ENCODE data around the gene FOXRED1.

Gene FOXRED1

DNA sequence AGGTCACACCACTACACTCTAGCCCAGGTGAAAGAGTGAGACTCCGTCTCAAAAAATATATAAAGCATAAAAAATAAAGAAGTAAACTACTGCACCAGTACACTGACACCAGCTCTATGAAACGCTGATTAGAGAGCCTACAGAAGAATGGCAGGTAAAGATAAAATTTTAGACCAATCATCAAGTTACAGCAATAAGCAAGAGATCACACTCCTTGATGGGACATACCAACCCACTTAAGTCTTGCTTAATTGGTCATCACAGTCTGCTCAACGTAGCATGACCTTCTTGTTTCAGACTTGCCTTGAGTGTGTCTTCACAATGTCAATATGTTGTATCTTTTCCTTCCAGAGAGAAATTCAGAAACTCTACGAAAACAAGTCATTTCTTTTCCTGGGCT lies 12.7 kb upstream of the FOXRED1 start:
- TF ChIP-seq, protein P1, sequence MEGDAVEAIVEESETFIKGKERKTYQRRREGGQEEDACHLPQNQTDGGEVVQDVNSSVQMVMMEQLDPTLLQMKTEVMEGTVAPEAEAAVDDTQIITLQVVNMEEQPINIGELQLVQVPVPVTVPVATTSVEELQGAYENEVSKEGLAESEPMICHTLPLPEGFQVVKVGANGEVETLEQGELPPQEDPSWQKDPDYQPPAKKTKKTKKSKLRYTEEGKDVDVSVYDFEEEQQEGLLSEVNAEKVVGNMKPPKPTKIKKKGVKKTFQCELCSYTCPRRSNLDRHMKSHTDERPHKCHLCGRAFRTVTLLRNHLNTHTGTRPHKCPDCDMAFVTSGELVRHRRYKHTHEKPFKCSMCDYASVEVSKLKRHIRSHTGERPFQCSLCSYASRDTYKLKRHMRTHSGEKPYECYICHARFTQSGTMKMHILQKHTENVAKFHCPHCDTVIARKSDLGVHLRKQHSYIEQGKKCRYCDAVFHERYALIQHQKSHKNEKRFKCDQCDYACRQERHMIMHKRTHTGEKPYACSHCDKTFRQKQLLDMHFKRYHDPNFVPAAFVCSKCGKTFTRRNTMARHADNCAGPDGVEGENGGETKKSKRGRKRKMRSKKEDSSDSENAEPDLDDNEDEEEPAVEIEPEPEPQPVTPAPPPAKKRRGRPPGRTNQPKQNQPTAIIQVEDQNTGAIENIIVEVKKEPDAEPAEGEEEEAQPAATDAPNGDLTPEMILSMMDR (IDR thresholded peaks at IDR 0.05; ENCODE audit: low read depth, low read length, missing control alignments), result no peak
- no peak for DNase-seq (ENCODE audit: low read depth)
- H3K4me3 ChIP-seq (ENCODE audit: low read depth, low read length), result no peak overlapping the region

DNA sequence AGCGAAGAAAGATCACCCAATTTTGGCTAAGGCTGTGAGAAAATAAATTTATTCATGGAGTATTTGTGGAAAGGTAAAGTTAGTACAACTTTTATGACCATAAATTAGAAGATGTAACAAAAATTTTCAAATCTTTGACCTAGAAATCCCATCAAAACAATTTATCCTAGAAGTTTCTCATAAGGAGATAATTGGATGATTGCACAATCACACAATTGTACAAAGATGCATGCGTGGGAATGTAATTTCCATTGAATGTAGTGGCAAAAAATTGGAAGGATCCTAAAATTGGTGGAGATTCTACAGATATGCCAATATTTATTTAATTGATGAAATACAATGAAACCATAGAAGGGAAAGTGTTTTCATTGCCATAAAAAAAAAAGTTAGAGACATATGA lies 11.8 kb upstream of the FOXRED1 start:
- no peak overlapping the region for H3K4me3 ChIP-seq (ENCODE audit: low read depth, low read length)
- no peak for DNase-seq (ENCODE audit: low read depth)
- TF ChIP-seq, protein P1 (IDR thresholded peaks at IDR 0.05; ENCODE audit: low read depth, low read length, missing control alignments), result no peak

DNA sequence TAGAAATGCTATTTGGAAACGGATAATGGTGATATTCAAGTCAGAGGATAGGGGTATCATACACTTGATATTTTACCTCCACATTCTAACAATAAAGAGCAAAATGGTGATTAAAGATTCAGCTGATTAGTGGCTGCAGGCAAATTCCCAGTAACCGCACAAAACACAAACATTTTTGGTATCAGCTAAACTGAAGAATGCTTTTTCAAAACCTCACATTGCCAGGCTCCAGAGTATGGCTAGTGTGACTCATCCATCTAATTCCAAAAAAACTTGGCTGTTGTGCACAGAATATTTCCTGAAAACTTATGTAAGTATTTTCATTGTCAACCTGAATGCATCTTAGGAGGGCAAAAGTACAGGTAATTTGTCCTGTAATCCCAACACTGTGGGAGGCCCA lies 11.2 kb upstream of the FOXRED1 start:
- DNase-seq (ENCODE audit: low read depth), result no peak
- H3K4me3 ChIP-seq (ENCODE audit: low read depth, low read length), result no peak overlapping the region
- TF ChIP-seq, protein P1 (IDR thresholded peaks at IDR 0.05; ENCODE audit: low read depth, low read length, missing control alignments), result no peak

DNA sequence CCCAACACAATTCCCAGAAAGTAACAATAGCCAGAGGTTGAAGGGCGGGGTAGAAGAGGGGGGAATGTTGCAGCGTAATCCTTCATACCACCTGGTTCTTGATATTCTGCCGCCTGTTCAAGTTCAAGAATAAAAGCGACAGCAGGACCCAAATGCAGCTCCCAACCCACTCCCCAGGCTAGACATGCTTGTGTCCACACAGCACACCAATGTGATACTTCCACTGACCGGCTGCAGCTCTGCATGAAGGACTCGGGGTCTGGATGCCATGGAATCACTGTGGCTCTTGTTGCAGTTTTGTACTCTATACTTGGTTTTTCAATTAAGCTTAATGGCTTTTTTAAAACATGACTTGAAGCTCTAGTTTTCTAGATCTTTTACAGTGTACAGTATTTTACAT lies 6.7 kb upstream of the FOXRED1 start:
- TF ChIP-seq, protein P1 (IDR thresholded peaks at IDR 0.05; ENCODE audit: low read depth, low read length, missing control alignments), result no peak
- DNase-seq (ENCODE audit: low read depth), result no peak

DNA sequence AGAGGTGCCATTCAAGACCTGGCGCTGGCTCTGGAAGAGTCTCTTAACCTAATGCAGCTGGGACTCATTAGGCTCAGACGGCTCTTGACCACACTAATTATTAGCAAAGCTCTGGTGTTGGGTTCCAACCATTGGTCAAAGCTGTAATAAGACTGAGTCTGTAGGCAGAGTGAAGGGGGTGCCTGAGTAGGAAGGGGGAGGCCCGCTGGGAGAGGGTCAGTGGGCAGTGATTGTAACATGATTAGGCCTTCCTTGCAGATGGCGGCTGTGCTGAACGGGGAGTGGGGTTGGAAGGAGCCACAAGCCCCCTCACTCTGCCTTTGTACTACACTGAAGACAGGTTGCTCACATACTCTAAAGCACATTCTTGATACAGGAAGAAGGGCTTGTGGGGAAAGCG lies 5.5 kb upstream of the FOXRED1 start:
- DNase-seq (ENCODE audit: low read depth), result no peak
- no peak overlapping the region for H3K4me3 ChIP-seq (ENCODE audit: low read depth, low read length)
- TF ChIP-seq, protein P1 (IDR thresholded peaks at IDR 0.05; ENCODE audit: low read depth, low read length, missing control alignments), result no peak

More for the DNA sequence above, 6.7 kb upstream of the FOXRED1 start:
- no peak overlapping the region for H3K4me3 ChIP-seq (ENCODE audit: low read depth, low read length)

DNA sequence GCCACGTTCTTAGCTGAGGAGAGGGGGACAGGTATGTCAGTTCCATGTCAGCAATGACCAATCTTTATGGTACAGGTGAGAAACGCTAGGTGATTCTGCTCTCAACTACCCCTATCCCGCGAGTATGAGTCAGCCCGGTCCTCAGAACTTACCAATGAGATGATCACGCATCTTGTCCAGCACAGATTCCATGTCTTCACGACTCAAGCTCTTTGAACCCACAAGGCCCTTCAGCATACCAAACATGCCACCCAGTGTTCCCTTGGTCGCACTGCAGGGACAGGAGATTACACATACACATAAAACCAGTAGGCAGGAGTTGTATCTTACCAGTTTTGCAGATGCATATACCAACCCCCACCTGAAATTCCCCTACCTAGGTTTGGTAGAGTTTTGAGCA lies 3.1 kb upstream of the FOXRED1 start:
- TF ChIP-seq, protein P1 (IDR thresholded peaks at IDR 0.05; ENCODE audit: low read depth, low read length, missing control alignments), result no peak
- DNase-seq (ENCODE audit: low read depth), result no peak
- no peak overlapping the region for H3K4me3 ChIP-seq (ENCODE audit: low read depth, low read length)

DNA sequence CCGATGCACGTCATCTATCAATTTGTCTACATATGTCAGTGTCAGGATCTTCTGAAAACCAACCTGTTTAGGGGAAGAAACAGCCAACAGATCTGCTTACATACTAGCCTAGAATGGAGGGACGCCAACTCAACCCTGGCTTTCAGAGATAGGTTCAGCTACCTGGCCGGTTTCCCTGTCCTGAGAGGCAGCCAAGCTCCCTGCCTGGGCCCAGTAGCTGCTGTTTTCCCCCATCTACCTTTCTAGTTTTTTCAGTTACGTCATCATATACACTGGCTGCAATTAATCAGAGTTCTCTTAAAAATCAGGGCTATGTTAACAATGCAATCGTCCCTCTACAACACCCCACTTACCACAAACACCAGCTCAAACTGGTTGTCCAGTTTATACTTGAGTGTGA lies 1.3 kb upstream of the FOXRED1 start:
- TF ChIP-seq, protein P1 (IDR thresholded peaks at IDR 0.05; ENCODE audit: low read depth, low read length, missing control alignments), result no peak

More for the DNA sequence above, 1.3 kb upstream of the FOXRED1 start:
- peak overlapping the region; percentile 99 for H3K4me3 ChIP-seq (ENCODE audit: low read depth, low read length)
- no peak for DNase-seq (ENCODE audit: low read depth)

All from GM12864 (cell line).